Measurements from ENCODE around the gene DNAJB2.

Gene DNAJB2

DNA sequence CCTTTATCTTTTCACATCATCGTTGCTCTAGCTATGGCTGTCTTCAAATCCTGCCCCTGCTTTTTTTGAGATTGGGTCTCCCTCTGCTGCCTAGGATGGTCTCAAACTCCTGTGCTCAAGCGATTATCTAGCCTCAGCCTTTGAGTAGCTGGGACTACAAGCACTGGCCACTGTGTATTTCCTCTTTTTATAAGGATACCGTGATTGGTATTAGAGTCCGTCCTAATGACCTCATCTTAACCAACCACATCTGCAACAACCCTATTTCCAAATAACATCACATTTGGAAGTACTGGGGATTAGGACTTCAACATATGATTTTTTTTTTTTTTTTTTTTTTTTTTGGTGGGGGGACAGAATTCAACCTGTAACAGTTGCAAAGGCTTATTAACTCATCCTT is 44.3 kb downstream of the DNAJB2 start:
- no peak overlapping the region for H3K4me3 ChIP-seq (ENCODE audit: low read depth, low read length)
- TF ChIP-seq, protein P1, sequence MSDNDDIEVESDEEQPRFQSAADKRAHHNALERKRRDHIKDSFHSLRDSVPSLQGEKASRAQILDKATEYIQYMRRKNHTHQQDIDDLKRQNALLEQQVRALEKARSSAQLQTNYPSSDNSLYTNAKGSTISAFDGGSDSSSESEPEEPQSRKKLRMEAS (IDR thresholded peaks at IDR 0.05; ENCODE audit: low read depth, low read length): no peak
- DNase-seq (ENCODE audit: low read depth): no peak

GRCh38 chr2:219325136-219325535 is 46.0 kb downstream of the DNAJB2 start:
- TF ChIP-seq CTCF (IDR thresholded peaks at IDR 0.05; ENCODE audit: low read depth, low read length) (no peak), POLR2A (IDR thresholded peaks at IDR 0.05; ENCODE audit: extremely low read depth, insufficient read length) (no peak), MYC (IDR thresholded peaks at IDR 0.05; ENCODE audit: low read depth, low read length) (no peak)
- TF ChIP-seq, protein P1 (IDR thresholded peaks at IDR 0.05; ENCODE audit: low read depth, low read length): no peak
- no peak overlapping the region for H3K4me3 ChIP-seq (ENCODE audit: low read depth, low read length)
- DNase-seq (ENCODE audit: low read depth): no peak

DNA sequence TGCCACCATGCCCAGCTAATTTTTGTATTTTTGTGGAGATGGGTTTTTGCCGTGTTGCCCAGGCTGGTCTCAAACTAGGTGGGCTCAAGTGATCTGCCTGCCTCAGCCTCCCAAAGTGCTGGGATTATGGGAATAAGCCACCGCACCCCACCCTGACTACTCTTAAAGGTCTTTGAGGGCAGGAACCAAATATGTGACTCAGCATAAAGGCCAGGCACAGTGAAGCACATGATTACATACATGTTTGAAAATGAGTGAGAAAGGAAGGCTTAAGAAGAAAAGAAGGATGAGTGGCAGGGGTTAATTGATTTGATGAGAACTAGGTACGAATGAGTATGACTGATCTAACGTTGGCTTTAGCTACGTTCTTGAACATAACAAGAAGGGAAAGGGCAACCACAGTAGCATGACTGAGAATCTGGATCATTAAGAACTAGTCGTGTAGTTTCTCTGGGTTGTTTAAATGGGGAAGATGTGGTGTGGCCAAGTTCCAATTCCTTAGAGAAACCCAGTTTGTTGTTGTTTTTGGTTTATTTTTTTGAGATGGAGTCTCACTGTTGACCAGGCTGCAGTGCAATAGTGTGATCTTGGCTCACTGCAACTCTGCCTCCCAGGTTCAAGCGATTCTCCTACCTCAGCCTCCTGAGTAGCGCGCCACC is 46.6 kb downstream of the DNAJB2 start:
- no peak for DNase-seq (ENCODE audit: low read depth)
- TF ChIP-seq, protein P1 (IDR thresholded peaks at IDR 0.05; ENCODE audit: low read depth, low read length): no peak
- TF ChIP-seq MYC (IDR thresholded peaks at IDR 0.05; ENCODE audit: low read depth, low read length) (no peak), POLR2A (IDR thresholded peaks at IDR 0.05; ENCODE audit: extremely low read depth, insufficient read length) (no peak), CTCF (IDR thresholded peaks at IDR 0.05; ENCODE audit: low read depth, low read length) (no peak)
- H3K4me3 ChIP-seq (ENCODE audit: low read depth, low read length): no peak overlapping the region

DNA sequence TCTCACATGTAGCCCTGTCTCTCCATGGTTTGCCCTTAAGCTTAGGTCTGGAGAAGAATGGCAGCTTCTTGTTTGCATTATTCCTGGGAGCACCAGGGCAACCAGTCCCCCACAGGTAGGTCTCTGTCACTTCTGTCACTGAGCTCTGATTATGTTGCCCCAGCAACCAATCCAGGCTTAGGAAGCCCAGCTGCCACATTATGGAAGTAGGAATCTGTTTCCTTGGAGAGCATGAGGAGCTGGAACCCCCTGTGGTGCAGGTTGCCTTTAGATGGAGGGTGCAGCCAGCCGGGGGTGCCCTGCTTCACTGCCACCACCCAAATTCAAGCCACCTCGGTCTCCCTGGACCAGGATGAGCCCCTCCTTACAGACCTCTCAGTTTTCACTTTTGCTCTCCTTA is 48.6 kb downstream of the DNAJB2 start:
- TF ChIP-seq, protein P1 (IDR thresholded peaks at IDR 0.05; ENCODE audit: low read depth, low read length): no peak
- no peak for TF ChIP-seq CTCF (IDR thresholded peaks at IDR 0.05; ENCODE audit: low read depth, low read length)
- TF ChIP-seq POLR2A (IDR thresholded peaks at IDR 0.05; ENCODE audit: extremely low read depth, insufficient read length): no peak
- TF ChIP-seq MYC (IDR thresholded peaks at IDR 0.05; ENCODE audit: low read depth, low read length): no peak
- no peak overlapping the region for H3K4me3 ChIP-seq (ENCODE audit: low read depth, low read length)
- no peak for DNase-seq (ENCODE audit: low read depth)

GRCh38 chr2:219331560-219332213 is 52.5 kb downstream of the DNAJB2 start:
- H3K4me3 ChIP-seq (ENCODE audit: low read depth, low read length): no peak overlapping the region
- DNase-seq (ENCODE audit: low read depth): no peak
- TF ChIP-seq MYC (IDR thresholded peaks at IDR 0.05; ENCODE audit: low read depth, low read length) (no peak), CTCF (IDR thresholded peaks at IDR 0.05; ENCODE audit: low read depth, low read length) (no peak), POLR2A (IDR thresholded peaks at IDR 0.05; ENCODE audit: extremely low read depth, insufficient read length) (no peak)
- TF ChIP-seq, protein P1 (IDR thresholded peaks at IDR 0.05; ENCODE audit: low read depth, low read length): no peak

- DNase-seq (ENCODE audit: low read depth): no peak
- H3K4me3 ChIP-seq (ENCODE audit: low read depth, low read length): no peak within 1 kb of the TSS
Observed at GRCh38 chr2:219332542-219332941, 53.4 kb downstream of the DNAJB2 start, which contains the start of gene RESP18. Gene RESP18 (minus strand): TSS chr2:219332744.

More at GRCh38 chr2:219332542-219332941, 53.4 kb downstream of the DNAJB2 start, which contains the start of gene RESP18:
- TF ChIP-seq, protein P1 (IDR thresholded peaks at IDR 0.05; ENCODE audit: low read depth, low read length): no peak
- no peak for TF ChIP-seq MYC (IDR thresholded peaks at IDR 0.05; ENCODE audit: low read depth, low read length)
- TF ChIP-seq POLR2A (IDR thresholded peaks at IDR 0.05; ENCODE audit: extremely low read depth, insufficient read length): no peak
- no peak for TF ChIP-seq CTCF (IDR thresholded peaks at IDR 0.05; ENCODE audit: low read depth, low read length)
